OCI-LY3 (cell line): Measurements from ENCODE around the gene APOA4.

Experiments used
- H2AFZ ChIP-seq: fragments of 200-600, 300-600 bp; shearing (Covaris generic); 2 replicates; pipeline ENCODE4 v1.6.0; 2014; ENCODE audit warnings: antibody characterized with exemption, low read depth, low read length
- H3K27ac ChIP-seq: fragments of 200-600, 300-600 bp; sonication (generic); 2 replicates; pipeline ENCODE4 v1.5.1; 2014; ENCODE audit warnings: mild to moderate bottlenecking, low read length, moderate library complexity, mixed read lengths
- H3K27me3 ChIP-seq: fragments of 200-600, 300-600 bp; sonication (generic); 2 replicates; pipeline ENCODE4 v1.6.1; 2014; ENCODE audit warnings: low read depth, low read length, mixed read lengths
- H3K36me3 ChIP-seq: fragments of 200-600, 300-600 bp; sonication (generic); replicated peaks from 2 replicates; pipeline ENCODE3; 2014; ENCODE audit warnings: low read depth, low read length, mixed read lengths
- H3K4me1 ChIP-seq: fragments of 300-600, 200-600 bp; sonication (generic); 2 replicates; pipeline ENCODE4 v1.6.1; 2014; ENCODE audit warnings: low read length, mixed read lengths
- H3K4me2 ChIP-seq: fragments of 200-600, 300-600 bp; sonication (generic); 2 replicates; pipeline ENCODE4 v1.6.1; 2014; ENCODE audit warnings: low read length, mixed read lengths
- H3K4me3 ChIP-seq: fragments of 300-600, 200-600 bp; sonication (generic); 2 replicates; pipeline ENCODE4 v1.5.1; 2014; ENCODE audit warnings: antibody characterized with exemption, mild to moderate bottlenecking, low read length, moderate library complexity
- H3K79me2 ChIP-seq: fragments of 300-600, 200-600 bp; shearing (Covaris generic); 2 replicates; pipeline ENCODE4 v1.6.1; 2014; ENCODE audit warnings: mild to moderate bottlenecking, low read length, mixed read lengths
- H3K9ac ChIP-seq: fragments of 300-600, 200-600 bp; shearing (Covaris generic); 2 replicates; pipeline ENCODE4 v1.6.0; 2014; ENCODE audit warnings: mild to moderate bottlenecking, low read length, moderate library complexity
- H3K9me3 ChIP-seq: fragments of 200-600, 300-600 bp; shearing (Covaris generic); 2 replicates; pipeline ENCODE4 v1.6.1; 2014; ENCODE audit warnings: low read length, mixed read lengths; ENCODE audit not compliant: insufficient read depth
- H4K20me1 ChIP-seq: fragments of 200-600, 300-600 bp; sonication (generic); 2 replicates; pipeline ENCODE4 v1.6.1; 2016; ENCODE audit warnings: low read length, mixed read lengths; ENCODE audit not compliant: insufficient read depth
- CTCF ChIP-seq: fragments of 200-600, 300-600 bp; sonication (generic); IDR thresholded peaks from 2 replicates; pipeline ENCODE4 v1.5.1; 2014; ENCODE audit warnings: antibody characterized with exemption, low read length, low read depth
- EZH2phosphoT487 ChIP-seq: fragments of 200-600 bp; shearing (Covaris generic); IDR thresholded peaks from 2 replicates; pipeline ENCODE4 v1.6.1; 2018; ENCODE audit warnings: antibody characterized with exemption, mixed run types, low read depth

The APOA4 gene

GRCh38 chr11:116856423-116856822 lies 33.3 kb upstream of the APOA4 start:
- TF ChIP-seq CTCF (no peak), EZH2phosphoT487 (no peak)
- H3K4me2 ChIP-seq = no peak overlapping the region
- no peak overlapping the region for H3K4me3 ChIP-seq
- H3K27ac ChIP-seq = no peak overlapping the region
- H3K79me2 ChIP-seq = no peaks in the 10 kb centered on the region
- no peak overlapping the region for H2AFZ ChIP-seq
- peaks cover 32% of the 10 kb centered on the region for H3K36me3 ChIP-seq
- H3K9ac ChIP-seq = no peak overlapping the region
- peaks cover 22% of the 10 kb centered on the region for H3K4me1 ChIP-seq
- H3K27me3 ChIP-seq = no peaks in the 10 kb centered on the region
- H3K9me3 ChIP-seq = no peaks in the 10 kb centered on the region
- no peaks in the 10 kb centered on the region for H4K20me1 ChIP-seq

- H3K9me3 ChIP-seq = no peaks in the 10 kb centered on the region
- no peaks in the 10 kb centered on the region for H3K27me3 ChIP-seq
- peaks cover 22% of the 10 kb centered on the region for H3K4me1 ChIP-seq
- no peak overlapping the region for H2AFZ ChIP-seq
- no peak overlapping the region for H3K4me3 ChIP-seq
- H3K79me2 ChIP-seq = no peaks in the 10 kb centered on the region
- TF ChIP-seq CTCF = no peak
- no peak for TF ChIP-seq EZH2phosphoT487
- H3K9ac ChIP-seq = no peak overlapping the region
- H3K36me3 ChIP-seq = peaks cover 28% of the 10 kb centered on the region
- no peak overlapping the region for H3K27ac ChIP-seq
- H3K4me2 ChIP-seq = no peak overlapping the region
- H4K20me1 ChIP-seq = no peaks in the 10 kb centered on the region
Observed at GRCh38 chr11:116855413-116855812, 32.3 kb upstream of the APOA4 start.

DNA sequence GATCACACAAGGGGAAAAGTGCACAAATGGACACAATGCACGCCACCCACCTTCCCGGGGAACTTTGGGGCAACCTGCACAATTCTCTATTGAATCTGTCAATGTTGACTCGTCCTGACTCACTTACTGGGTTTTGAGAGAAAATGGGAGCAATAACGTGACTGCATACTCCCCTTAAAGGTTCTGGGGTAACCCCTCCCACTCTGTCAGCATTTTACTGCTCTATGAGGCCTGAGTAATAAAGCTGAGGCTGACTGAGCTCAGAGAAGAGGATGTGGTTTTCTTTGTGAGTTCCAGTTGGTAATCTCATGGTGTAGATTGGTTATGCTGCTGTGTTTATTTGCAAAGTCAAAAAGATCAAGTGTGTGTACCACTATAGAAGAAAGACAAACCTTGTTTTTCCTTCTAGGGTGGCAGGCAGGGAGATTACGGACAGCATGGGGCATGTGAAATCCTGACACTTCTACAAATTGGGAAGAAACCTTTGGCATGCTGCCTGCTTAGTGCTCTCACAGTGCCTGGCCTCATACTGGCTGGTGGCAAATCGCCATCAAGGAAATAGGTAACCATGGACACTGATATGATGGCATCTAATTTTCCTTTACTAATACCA lies 30.5 kb upstream of the APOA4 start:
- H3K4me2 ChIP-seq = peak overlapping the region; percentile 21
- peak overlapping the region; percentile 18; the same call in 1 of the 2 replicates for H3K27ac ChIP-seq

More for the DNA sequence above, 30.5 kb upstream of the APOA4 start:
- H3K79me2 ChIP-seq = no peaks in the 10 kb centered on the region
- H2AFZ ChIP-seq = no peak overlapping the region
- no peak for TF ChIP-seq EZH2phosphoT487
- TF ChIP-seq CTCF = no peak
- H3K9me3 ChIP-seq = no peaks in the 10 kb centered on the region
- H3K4me3 ChIP-seq = no peak overlapping the region
- H3K9ac ChIP-seq = no peak overlapping the region
- H3K4me1 ChIP-seq = peaks cover 22% of the 10 kb centered on the region
- no peaks in the 10 kb centered on the region for H4K20me1 ChIP-seq
- H3K36me3 ChIP-seq = peaks cover 19% of the 10 kb centered on the region
- no peaks in the 10 kb centered on the region for H3K27me3 ChIP-seq
